ENCODE measurements around the gene DDX3X.

GRCh38 chrX:41409006-41409405, 75.0 kb downstream of the DDX3X start:
- TF ChIP-seq CTCF (optimal IDR thresholded peaks at IDR 0.05 in 1 of 3, IDR thresholded peaks at IDR 0.05 in 1 of 3, conservative IDR thresholded peaks at IDR 0.05 in 1 of 3; ENCODE audit: extremely low read depth in 1 of 3, insufficient read depth in 2 of 3, low read length in 3 of 3), result no peak
- TF ChIP-seq EZH2 (IDR thresholded peaks at IDR 0.05; ENCODE audit: low read length), result no peak

Data from keratinocyte (primary cell).